HepG2 (cell line): ENCODE results near the gene TUG1.

ENCODE experiments used
- ATF1 ChIP-seq: IDR thresholded peaks from 2 replicates; pipeline ENCODE4 v1.6.1; 2016; ENCODE audit warnings: mild to moderate bottlenecking, control low read depth
- CREB3 ChIP-seq: sonication (generic); formaldehyde crosslinking; IDR thresholded peaks from 2 replicates; pipeline ENCODE4 v1.5.0; 2020; ENCODE audit warnings: missing genetic modification reagents
- FOXP1 ChIP-seq, 2 experiments: fragments of 450-650 bp in 1 of 2; IDR thresholded peaks; 2 replicates each; pipeline ENCODE4 v1.6.1; 2017 to 2018; ENCODE audit warnings: antibody characterized with exemption in 1 of 2
- SRSF1 ChIP-seq: fragments of 200-400 bp; formaldehyde crosslinking; optimal IDR thresholded peaks from 2 replicates; pipeline ENCODE3; 2017; ENCODE audit warnings: mild to moderate bottlenecking, low read depth, low read length, moderate library complexity
- ZNF878 ChIP-seq: sonication (generic); formaldehyde crosslinking; IDR thresholded peaks from 2 replicates; pipeline ENCODE4 v1.8.1; 2023; ENCODE audit warnings: mild to moderate bottlenecking, missing genetic modification reagents, moderate library complexity

GRCh38 chr22:30978304-30978962 is 9.4 kb downstream of the TUG1 start:
- TF ChIP-seq CREB3 (CRISPR knock-in tag): no peak
- TF ChIP-seq SRSF1: no peak
- TF ChIP-seq ZNF878 (CRISPR knock-in tag): no peak
- no peak for TF ChIP-seq FOXP1 (IDR thresholded peaks at IDR 0.05)
- TF ChIP-seq FOXP1 (CRISPR knock-in tag; IDR thresholded peaks at IDR 0.05): no peak
- no peak for TF ChIP-seq ATF1 (CRISPR knock-in tag)
